SK-N-SH (cell line): ENCODE measurements around the gene RC3H2. TPM values are rescaled to one million over a fixed set of nuclear protein-coding genes. Genes with fewer than 3 reads are reported as not detected.

Experiments used
- CTCF ChIA-PET: fragments of 300-600, 350-600 bp; formaldehyde crosslinking; extraction: SDS; loops from one replicate; lab custom pipeline; 2021; lab: Yijun Ruan, JAX
- POLR2A ChIA-PET: fragments of 350-600 bp; sonication (Branson Sonifier 250); formaldehyde crosslinking; extraction: SDS; loops from one replicate; lab custom pipeline; 2020; ENCODE audit warnings: antibody characterized with exemption, inconsistent platforms; lab: Yijun Ruan, JAX
- DNase-seq: peaks from one replicate; pipeline ENCODE4 v3.0.0; 2012
- H2AFZ ChIP-seq: fragments of 200-600 bp; sonication (generic); 2 replicates; pipeline ENCODE4 v1.8.1; 2016; ENCODE audit warnings: antibody characterized with exemption, mild to moderate bottlenecking, low read depth
- H3F3A ChIP-seq: fragments of 200-600 bp; sonication (generic); replicated peaks from 2 replicates; pipeline ENCODE3; 2016; ENCODE audit warnings: antibody characterized with exemption, mild to moderate bottlenecking; ENCODE audit not compliant: insufficient read depth
- H3K27ac ChIP-seq, 2 experiments: fragments of 200-500 bp in 1 of 2; fragments of 200-600 bp in 1 of 2; sonication (Bioruptor generic) in 1 of 2; sonication (generic), shearing (Covaris generic) in 1 of 2; 2 replicates each; pipeline versions ENCODE4 v1.5.1 to v1.6.1; 2014 to 2016; ENCODE audit warnings: low read depth in 2 of 2, inconsistent platforms in 1 of 2, low read length in 1 of 2, mild to moderate bottlenecking in 1 of 2, mixed read lengths in 1 of 2
- H3K27me3 ChIP-seq: fragments of 200-600 bp; sonication (generic), shearing (Covaris generic); 2 replicates; pipeline ENCODE4 v1.6.1; 2016; ENCODE audit warnings: mixed run types; ENCODE audit not compliant: insufficient read depth
- H3K36me3 ChIP-seq, 2 experiments: fragments of 200-500 bp in 1 of 2; fragments of 200-600 bp in 1 of 2; sonication (Bioruptor generic) in 1 of 2; sonication (generic) in 1 of 2; replicated peaks in 1 of 2; 2 replicates each; pipeline versions ENCODE3 to v1.5.1; 2014 to 2016; ENCODE audit warnings: low read length in 1 of 2, mild to moderate bottlenecking in 1 of 2; ENCODE audit not compliant: insufficient read depth in 2 of 2, control insufficient read depth in 1 of 2
- H3K4me1 ChIP-seq, 2 experiments: fragments of 200-500 bp in 1 of 2; fragments of 200-600 bp in 1 of 2; sonication (Bioruptor generic) in 1 of 2; sonication (generic), shearing (Covaris generic) in 1 of 2; 2 replicates each; pipeline versions ENCODE4 v1.5.1 to v1.6.1; 2014 to 2016; ENCODE audit warnings: low read depth in 1 of 2, low read length in 1 of 2, mixed run types in 1 of 2; ENCODE audit not compliant: insufficient read depth in 2 of 2, control insufficient read depth in 1 of 2
- H3K4me2 ChIP-seq: fragments of 200-600 bp; sonication (generic), shearing (Covaris generic); 2 replicates; pipeline ENCODE4 v1.6.1; 2017; ENCODE audit warnings: mixed run types
- H3K4me3 ChIP-seq, 2 experiments: fragments of 200-500 bp in 1 of 2; fragments of 200-600 bp in 1 of 2; sonication (Bioruptor generic) in 1 of 2; sonication (generic), shearing (Covaris generic) in 1 of 2; 2 replicates each; pipeline versions ENCODE4 v1.5.1 to v1.8.1; 2014 to 2016; ENCODE audit warnings: low read depth in 2 of 2, inconsistent platforms in 1 of 2, low read length in 1 of 2, mild to moderate bottlenecking in 1 of 2, mixed read lengths in 1 of 2, moderate library complexity in 1 of 2
- H3K79me2 ChIP-seq: fragments of 200-600 bp; sonication (generic); 2 replicates; pipeline ENCODE4 v1.8.1; 2017; ENCODE audit warnings: mild to moderate bottlenecking; ENCODE audit not compliant: insufficient read depth
- H3K9ac ChIP-seq: fragments of 200-600 bp; sonication (generic); 2 replicates; pipeline ENCODE4 v1.6.1; 2017; ENCODE audit warnings: mixed run types
- H3K9me2 ChIP-seq: fragments of 200-600 bp; sonication (generic); 2 replicates; pipeline ENCODE4 v1.6.1; 2017; ENCODE audit warnings: mixed run types
- H3K9me3 ChIP-seq: fragments of 200-600 bp; sonication (generic); 2 replicates; pipeline ENCODE4 v1.6.1; 2017; ENCODE audit warnings: mixed run types, mild to moderate bottlenecking, moderate library complexity
- H4K20me1 ChIP-seq: fragments of 200-600 bp; sonication (generic); 2 replicates; pipeline ENCODE4 v1.6.1; 2017; ENCODE audit warnings: mild to moderate bottlenecking, mixed run types; ENCODE audit not compliant: insufficient read depth
- EP300 ChIP-seq, 2 experiments: IDR thresholded peaks; 2 replicates each; pipeline versions ENCODE4 v1.4.0 to v1.6.1; 2012; ENCODE audit warnings: borderline replicate concordance in 1 of 2, low read depth in 1 of 2, low read length in 1 of 2
- EZH2phosphoT487 ChIP-seq: fragments of 200-600 bp; sonication (generic); IDR thresholded peaks from 2 replicates; pipeline ENCODE4 v1.6.1; 2017; ENCODE audit warnings: low read depth, mixed run types, mild to moderate bottlenecking, antibody characterized with exemption, moderate library complexity, borderline replicate concordance
- FOXJ3 ChIP-seq: sonication (generic); formaldehyde crosslinking; IDR thresholded peaks from 2 replicates; pipeline ENCODE4 v1.5.1; 2020; ENCODE audit warnings: mild to moderate bottlenecking, missing genetic modification reagents
- GABPA ChIP-seq: IDR thresholded peaks from 2 replicates; pipeline ENCODE4 v1.4.0; 2012; ENCODE audit warnings: low read depth, mild to moderate bottlenecking
- GATA2 ChIP-seq: sonication (generic); formaldehyde crosslinking; IDR thresholded peaks from 2 replicates; pipeline ENCODE4 v1.5.0; 2020; ENCODE audit warnings: mild to moderate bottlenecking, missing genetic modification reagents
- IRF3 ChIP-seq: fragments of 150-350 bp; IDR thresholded peaks from 2 replicates; pipeline ENCODE4 v1.6.1; 2016; ENCODE audit warnings: mild to moderate bottlenecking, low read depth, low read length
- MXI1 ChIP-seq: IDR thresholded peaks from 2 replicates; pipeline ENCODE4 v1.6.1; 2012; ENCODE audit warnings: mild to moderate bottlenecking, low read depth, low read length, improper control_type of control experiment
- POLR2AphosphoS5 ChIP-seq: IDR thresholded peaks from 2 replicates; pipeline ENCODE4 v1.6.1; 2012; ENCODE audit warnings: low read depth, low read length
- RFX5 ChIP-seq: IDR thresholded peaks from 2 replicates; pipeline ENCODE4 v1.6.1; 2012; ENCODE audit warnings: mild to moderate bottlenecking, improper control_type of control experiment, low read length
- TAF1 ChIP-seq: IDR thresholded peaks from 2 replicates; pipeline ENCODE4 v1.6.1; 2012; ENCODE audit warnings: low read depth, mild to moderate bottlenecking, low read length, moderate library complexity, borderline replicate concordance
- WGBS: methylation state at CpG from one replicate; pipeline ENCODE4 v1.1.6; 2017; ENCODE audit warnings: low lambda C conversion rate; 5-methylcytosine and 5-hydroxymethylcytosine counted together
- polyA plus RNA-seq, 3 experiments: library from polyadenylated mRNA; depleted of rRNA; stranded (reverse); fragments of >200 nt; gene quantifications; 2 replicates each; pipeline ENCODE4 v1.2.3, GENCODE V29; 2012
- TF ChIP-seq, protein P1 (sequence below): fragments of 200-600 bp; sonication (generic); IDR thresholded peaks from 2 replicates; pipeline ENCODE4 v1.6.1; 2017; ENCODE audit warnings: antibody characterized with exemption, mild to moderate bottlenecking, moderate library complexity
- TF ChIP-seq, protein P2 (sequence below): IDR thresholded peaks from 2 replicates; pipeline ENCODE4 v1.6.1; 2012; ENCODE audit warnings: mild to moderate bottlenecking, low read depth, low read length, moderate library complexity

Gene RC3H2
- polyA plus RNA-seq, 1 of the 3 experiments (the other 2 are of a cell fraction): 12.4 TPM

GRCh38 chr9:122808141-122808540 is 97.0 kb downstream of the RC3H2 start (continued):
- TF ChIP-seq, protein P1, sequence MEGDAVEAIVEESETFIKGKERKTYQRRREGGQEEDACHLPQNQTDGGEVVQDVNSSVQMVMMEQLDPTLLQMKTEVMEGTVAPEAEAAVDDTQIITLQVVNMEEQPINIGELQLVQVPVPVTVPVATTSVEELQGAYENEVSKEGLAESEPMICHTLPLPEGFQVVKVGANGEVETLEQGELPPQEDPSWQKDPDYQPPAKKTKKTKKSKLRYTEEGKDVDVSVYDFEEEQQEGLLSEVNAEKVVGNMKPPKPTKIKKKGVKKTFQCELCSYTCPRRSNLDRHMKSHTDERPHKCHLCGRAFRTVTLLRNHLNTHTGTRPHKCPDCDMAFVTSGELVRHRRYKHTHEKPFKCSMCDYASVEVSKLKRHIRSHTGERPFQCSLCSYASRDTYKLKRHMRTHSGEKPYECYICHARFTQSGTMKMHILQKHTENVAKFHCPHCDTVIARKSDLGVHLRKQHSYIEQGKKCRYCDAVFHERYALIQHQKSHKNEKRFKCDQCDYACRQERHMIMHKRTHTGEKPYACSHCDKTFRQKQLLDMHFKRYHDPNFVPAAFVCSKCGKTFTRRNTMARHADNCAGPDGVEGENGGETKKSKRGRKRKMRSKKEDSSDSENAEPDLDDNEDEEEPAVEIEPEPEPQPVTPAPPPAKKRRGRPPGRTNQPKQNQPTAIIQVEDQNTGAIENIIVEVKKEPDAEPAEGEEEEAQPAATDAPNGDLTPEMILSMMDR: no peak
- no peak for TF ChIP-seq POLR2AphosphoS5

- no peak for DNase-seq
- H2AFZ ChIP-seq: no peak overlapping the region
- no peak for TF ChIP-seq EZH2phosphoT487
- no peak for TF ChIP-seq RFX5
- no peak for TF ChIP-seq GATA2 (CRISPR knock-in tag)
- TF ChIP-seq GABPA: no peak
- no peak for TF ChIP-seq IRF3
- no peak for TF ChIP-seq FOXJ3
- no peak for TF ChIP-seq TAF1
- no peak for TF ChIP-seq EP300 (IDR thresholded peaks at IDR 0.05; ENCODE audit: borderline replicate concordance in 1 of 2, low read depth in 1 of 2, low read length in 1 of 2)
- TF ChIP-seq, protein P2, sequence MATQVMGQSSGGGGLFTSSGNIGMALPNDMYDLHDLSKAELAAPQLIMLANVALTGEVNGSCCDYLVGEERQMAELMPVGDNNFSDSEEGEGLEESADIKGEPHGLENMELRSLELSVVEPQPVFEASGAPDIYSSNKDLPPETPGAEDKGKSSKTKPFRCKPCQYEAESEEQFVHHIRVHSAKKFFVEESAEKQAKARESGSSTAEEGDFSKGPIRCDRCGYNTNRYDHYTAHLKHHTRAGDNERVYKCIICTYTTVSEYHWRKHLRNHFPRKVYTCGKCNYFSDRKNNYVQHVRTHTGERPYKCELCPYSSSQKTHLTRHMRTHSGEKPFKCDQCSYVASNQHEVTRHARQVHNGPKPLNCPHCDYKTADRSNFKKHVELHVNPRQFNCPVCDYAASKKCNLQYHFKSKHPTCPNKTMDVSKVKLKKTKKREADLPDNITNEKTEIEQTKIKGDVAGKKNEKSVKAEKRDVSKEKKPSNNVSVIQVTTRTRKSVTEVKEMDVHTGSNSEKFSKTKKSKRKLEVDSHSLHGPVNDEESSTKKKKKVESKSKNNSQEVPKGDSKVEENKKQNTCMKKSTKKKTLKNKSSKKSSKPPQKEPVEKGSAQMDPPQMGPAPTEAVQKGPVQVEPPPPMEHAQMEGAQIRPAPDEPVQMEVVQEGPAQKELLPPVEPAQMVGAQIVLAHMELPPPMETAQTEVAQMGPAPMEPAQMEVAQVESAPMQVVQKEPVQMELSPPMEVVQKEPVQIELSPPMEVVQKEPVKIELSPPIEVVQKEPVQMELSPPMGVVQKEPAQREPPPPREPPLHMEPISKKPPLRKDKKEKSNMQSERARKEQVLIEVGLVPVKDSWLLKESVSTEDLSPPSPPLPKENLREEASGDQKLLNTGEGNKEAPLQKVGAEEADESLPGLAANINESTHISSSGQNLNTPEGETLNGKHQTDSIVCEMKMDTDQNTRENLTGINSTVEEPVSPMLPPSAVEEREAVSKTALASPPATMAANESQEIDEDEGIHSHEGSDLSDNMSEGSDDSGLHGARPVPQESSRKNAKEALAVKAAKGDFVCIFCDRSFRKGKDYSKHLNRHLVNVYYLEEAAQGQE: no peak
- TF ChIP-seq MXI1: no peak
- no peak overlapping the region for H3K27ac ChIP-seq
- H3K4me1 ChIP-seq: no peaks in the 10 kb centered on the region
- no peaks in the 10 kb centered on the region for H3K79me2 ChIP-seq
- no peaks in the 10 kb centered on the region for H3K36me3 ChIP-seq
- H3K4me2 ChIP-seq: no peak overlapping the region
- H3K27me3 ChIP-seq: no peaks in the 10 kb centered on the region
- no peak overlapping the region for H3K4me3 ChIP-seq
- H3K9me3 ChIP-seq: no peaks in the 10 kb centered on the region
- no peaks in the 10 kb centered on the region for H3F3A ChIP-seq
- H3K9ac ChIP-seq: no peak overlapping the region
- ChIA-PET CTCF (interaction anchor here (1.5 to 9.9 kb wide), 4 partner anchors 309 to 708 kb away, joined by 5 to 77 read pairs (median 8); no protein-coding TSS in a partner anchor), POLR2A (no interaction called here)
- no peaks in the 10 kb centered on the region for H4K20me1 ChIP-seq
- WGBS: 30% methylated on average over 1 of the region's 1 CpG
- H3K9me2 ChIP-seq: no peaks in the 10 kb centered on the region
These were observed 97.8 kb downstream of the RC3H2 start for GRCh38 chr9:122807271-122807900.
